CD4-positive, alpha-beta T cell treated with Interleukin-10 for 1 hour (primary cell): ENCODE results near the gene ACSBG1.

Experiments
- DNase-seq: peaks from one replicate; pipeline ENCODE4 v3.0.0-alpha.2; 2020

ACSBG1 gene

GRCh38 chr15:78216276-78217104, 17.9 kb downstream of the ACSBG1 start:
- no peak for DNase-seq

DNA sequence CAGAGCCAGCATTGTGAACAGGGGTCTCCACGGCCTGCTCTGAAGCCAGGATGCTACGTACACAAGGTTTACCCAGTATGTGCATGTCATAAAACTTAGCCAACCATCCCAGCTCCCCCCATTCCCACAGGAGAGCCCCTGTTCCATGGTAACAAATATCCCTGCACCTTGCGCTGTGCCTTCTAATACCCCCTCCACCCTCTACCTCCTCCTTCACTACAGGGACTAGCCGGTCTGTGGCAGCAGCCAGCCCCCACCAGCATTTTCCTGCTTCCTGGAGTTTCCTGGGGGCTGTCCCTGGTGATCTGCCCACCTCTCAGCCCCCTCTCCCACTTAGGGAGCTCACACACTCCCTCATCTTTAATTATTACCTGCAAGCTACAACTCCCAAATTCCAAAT, 20.4 kb downstream of the ACSBG1 start:
- DNase-seq: no peak

GRCh38 chr15:78213425-78213750, 21.0 kb downstream of the ACSBG1 start:
- no peak for DNase-seq

DNA sequence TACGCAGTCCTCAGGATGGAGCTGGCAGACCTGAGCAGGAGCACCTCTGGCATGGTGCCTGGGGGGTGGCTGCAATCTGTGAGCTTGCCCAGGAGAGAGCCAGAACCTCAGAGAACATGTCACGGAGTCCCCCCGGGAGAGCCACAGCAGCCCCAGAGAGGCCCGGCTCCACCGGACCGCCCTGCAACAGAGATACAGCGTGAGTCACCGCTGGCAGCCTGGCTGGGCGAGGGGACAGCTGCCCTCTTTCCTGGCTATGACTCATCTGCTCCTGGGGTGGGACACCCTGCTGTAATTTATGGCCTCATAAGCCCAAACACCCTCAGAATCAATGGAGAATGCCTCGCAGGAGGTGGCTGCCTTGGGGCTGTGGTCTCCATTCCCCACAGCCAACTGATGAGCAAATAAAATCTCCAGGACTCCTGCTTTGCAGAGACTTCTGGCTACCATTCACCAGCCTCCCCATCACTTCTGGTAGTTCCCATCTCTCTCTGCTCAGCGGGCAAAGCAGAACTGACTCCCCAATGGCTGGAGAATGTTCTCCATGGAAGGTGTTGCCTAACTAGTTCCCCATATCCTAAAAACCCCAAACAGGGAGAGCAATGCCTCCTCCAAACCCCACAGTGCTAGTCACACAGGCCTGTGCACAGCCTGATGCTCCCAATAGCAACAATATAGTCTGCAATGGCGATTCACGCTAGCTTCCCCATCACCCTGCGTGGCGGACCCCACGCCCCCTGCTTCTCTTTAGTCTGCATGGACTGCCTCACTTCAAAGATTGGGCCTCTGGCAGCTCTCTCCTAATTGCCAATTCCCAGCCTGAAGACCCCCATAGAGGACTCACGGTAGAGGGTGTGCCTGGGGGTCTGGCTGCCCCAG, 21.6 kb downstream of the ACSBG1 start:
- no peak for DNase-seq

DNA sequence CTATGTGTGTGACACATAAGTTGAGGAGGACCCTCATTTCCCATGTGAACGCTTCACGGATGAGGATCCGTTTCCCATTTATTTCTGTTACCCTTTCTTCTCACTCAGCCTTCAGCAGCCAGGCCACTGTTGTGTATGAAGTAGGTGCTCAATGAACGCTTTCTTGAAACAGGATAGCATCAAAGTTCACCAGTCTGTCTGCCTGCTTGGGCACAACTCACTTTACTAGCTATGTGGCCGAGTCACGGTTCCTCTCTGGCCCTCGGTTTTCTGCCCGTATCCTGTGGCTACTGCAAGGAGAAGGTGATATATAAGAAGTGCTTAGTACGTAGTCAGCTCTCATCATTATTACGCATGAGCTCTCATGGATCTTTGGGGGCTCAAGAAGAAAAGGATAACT, 22.4 kb downstream of the ACSBG1 start:
- DNase-seq: no peak

DNA sequence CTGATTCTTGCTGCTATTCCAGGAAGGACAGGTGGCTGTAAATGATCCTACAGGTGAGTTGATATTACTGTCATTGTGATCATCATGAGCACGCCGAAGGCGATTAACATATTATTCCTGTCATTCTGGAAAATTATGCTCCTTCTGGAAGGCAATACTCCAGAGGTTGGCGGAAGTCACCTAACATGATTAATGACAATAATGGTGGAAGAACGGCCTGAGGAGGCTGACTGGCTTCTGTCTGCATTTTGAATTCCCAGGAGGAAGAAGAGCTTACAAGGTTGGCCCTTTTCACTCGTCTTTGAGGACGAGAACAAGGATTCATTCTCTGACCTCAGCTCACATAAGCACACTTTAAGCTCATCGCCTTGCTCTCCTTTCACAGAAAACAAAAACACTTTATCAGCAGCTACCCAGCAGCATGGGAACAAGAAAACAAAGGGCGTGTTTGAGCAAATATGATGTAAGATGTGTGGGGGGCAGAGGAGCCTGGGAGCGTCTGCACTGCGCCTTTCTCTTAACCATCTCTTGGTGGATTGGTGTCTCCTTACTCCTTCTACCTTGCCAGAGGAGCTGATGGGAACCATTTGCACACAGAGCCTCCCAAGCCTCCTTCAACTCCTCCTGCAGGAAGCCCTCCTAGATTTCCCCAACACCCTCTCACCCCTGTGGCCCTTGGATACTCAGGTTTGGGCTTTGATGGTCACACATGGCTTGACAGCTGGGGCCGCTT, 23.0 kb downstream of the ACSBG1 start:
- DNase-seq: no peak

GRCh38 chr15:78210349-78210717, 24.0 kb downstream of the ACSBG1 start:
- DNase-seq: no peak

GRCh38 chr15:78209646-78210348, 24.6 kb downstream of the ACSBG1 start:
- DNase-seq: no peak

DNA sequence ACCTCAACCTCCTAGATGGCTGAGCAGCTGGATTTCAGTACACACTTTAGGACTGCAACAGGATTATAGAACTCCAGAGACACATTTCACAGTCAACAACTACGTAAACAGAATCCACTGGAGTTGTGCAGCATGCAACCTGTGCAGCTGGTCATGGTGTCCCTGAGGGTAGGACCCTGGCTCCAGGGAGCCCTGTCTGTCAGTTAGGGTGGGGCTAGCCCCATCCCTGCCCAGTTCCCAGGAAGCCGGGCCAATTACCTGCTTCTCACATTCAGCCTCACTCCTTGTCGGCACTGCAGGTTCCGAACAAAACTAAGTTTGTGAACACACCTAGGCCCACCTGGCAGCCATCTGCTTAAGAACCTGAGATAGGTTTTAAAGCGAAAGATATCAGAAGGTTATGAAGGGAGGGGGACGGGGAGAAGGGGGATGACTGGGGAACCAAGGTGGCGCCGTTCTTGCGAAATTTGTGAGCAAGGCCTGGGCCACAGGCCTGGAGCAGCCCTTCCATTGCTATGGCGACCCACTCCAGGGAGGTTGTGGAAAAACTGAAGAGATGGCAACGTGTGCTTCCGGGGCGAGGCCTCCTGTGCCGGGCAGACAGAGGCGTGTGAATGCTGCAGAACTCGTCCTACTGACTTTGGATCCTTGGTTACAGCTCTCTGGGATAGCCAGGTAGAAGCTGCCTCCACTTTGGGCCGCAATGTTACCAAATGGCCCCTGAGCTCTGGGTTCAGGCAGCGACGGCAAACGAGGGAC, 25.3 kb downstream of the ACSBG1 start:
- no peak for DNase-seq

GRCh38 chr15:78208341-78208844, 26.0 kb downstream of the ACSBG1 start:
- no peak for DNase-seq

DNA sequence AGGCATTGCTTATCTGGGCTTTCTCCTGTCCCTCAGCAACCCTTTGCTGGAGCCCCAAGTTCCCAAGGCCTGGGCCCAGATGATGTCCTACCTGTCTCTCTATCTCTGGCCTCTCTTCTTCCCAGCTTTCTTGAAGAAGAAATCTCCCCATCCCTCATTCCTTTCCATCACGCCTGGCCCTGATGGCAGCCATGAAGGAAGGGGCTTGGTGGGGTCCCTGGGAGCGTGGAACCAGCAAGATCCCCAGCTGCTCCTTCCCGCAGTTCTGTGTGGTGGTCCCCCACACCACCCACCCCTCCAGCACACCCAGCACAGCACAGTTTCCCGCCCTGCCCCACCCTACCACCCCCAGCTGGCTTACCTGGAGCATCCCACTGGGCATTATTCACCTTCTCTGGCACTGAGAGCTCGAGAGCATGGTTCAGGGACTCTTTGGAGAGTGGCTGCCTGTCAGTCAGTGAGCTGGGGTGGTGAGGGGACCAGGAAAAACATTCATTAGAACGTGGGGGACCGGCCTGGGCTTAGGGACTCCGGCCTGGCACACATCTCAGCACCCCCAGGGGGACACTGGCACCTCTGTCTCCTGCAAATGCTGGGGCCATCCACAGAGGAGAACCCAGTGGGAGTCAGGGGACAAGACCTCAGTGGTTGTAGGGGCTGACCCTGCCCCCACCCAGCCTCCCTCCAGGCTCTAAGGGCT, 26.6 kb downstream of the ACSBG1 start:
- no peak for DNase-seq

DNA sequence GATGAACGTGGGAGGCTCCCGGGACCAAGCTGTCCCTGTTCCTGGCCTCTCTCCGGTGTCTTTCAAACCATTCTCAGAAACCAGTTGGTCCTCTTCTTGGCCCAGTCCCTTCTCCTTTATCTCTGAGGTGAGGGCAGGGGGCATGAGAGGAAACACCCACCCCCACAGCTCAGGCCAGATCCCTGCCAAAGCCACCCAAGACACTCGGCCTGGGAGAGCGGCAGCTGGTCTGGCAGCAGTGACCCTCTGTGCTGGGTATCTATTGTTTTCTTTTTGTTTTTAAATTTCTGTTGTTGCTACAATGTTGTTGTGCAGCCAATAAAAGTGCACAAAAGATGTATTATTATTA, 27.3 kb downstream of the ACSBG1 start:
- DNase-seq: no peak

DNA sequence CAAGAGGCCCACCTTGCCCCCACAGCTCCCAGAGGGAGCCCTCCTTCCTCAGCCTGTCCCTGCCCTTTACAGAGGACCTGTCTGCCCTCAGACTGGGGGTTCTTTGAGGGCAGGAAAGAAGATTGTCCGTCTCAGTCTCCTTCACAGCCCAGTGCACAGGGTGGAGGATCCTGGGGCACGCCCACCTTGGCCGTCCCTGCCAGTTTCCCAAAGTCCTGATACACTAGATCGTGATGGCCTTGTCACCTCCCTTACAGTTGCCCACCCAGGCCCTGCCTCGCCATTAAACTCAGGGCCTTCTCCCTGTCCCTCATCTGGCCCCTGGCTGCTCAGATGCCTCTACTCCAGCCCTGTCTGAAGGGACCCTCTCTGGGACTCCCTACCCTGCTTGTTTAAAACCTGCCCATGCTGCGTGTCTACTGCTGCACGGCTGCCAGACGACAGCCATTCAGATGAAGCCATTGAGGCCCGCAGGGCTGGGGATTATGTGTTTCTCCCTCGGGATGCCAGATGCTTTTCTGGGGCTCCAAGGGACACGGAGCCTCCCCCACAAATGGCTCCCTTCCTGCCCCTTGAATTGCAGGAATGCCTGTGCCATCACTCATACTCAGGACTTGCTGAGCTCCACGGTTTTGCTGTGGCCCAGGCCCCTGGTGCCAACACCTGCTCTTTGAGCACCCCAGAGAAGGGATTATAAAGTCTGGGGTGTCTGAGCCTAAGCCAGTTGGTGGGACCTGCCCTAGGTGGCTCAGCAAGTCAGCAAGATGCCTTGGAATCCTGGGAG, 27.8 kb downstream of the ACSBG1 start:
- no peak for DNase-seq

DNA sequence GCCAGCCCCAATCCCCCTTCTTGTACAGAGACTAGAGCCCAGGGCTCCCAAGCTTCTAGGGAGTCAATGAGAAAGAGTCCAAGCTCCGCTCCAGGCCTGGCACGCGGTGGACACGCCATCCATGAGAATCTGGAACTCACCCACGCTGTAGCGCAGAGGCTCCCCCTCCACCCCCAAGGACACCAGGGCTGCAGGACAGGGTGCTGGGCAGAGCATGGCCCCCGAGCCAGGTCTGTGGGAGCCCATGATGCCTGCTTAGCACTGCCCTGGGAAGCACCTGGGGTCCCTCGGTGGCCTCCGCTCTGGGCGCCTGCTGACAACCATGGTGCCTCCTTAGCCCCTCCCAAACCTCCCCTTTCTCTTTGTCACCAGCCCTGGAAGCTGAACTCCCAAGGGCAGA, 28.5 kb downstream of the ACSBG1 start:
- no peak for DNase-seq

DNA sequence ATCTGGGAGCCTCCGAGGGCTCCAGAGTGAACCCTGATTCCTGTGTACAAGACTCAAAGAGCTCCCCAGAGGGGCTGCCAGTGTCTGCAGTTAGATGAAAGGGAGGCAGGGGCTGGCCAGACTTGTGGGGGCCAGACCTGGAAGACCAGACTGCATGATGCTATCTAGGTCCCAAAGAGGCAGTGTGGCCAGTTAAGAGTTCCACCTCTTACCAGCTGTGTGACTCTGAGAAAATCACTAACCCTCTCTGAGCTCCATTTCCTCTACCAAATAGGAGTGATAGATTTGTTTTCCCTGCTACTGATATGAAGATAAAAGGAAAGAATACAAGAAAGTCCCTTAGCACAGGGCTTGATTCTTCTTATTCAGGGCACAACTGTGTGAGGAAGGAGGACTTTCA, 29.0 kb downstream of the ACSBG1 start:
- DNase-seq: no peak

GRCh38 chr15:78204351-78205309, 29.7 kb downstream of the ACSBG1 start:
- no peak for DNase-seq

DNA sequence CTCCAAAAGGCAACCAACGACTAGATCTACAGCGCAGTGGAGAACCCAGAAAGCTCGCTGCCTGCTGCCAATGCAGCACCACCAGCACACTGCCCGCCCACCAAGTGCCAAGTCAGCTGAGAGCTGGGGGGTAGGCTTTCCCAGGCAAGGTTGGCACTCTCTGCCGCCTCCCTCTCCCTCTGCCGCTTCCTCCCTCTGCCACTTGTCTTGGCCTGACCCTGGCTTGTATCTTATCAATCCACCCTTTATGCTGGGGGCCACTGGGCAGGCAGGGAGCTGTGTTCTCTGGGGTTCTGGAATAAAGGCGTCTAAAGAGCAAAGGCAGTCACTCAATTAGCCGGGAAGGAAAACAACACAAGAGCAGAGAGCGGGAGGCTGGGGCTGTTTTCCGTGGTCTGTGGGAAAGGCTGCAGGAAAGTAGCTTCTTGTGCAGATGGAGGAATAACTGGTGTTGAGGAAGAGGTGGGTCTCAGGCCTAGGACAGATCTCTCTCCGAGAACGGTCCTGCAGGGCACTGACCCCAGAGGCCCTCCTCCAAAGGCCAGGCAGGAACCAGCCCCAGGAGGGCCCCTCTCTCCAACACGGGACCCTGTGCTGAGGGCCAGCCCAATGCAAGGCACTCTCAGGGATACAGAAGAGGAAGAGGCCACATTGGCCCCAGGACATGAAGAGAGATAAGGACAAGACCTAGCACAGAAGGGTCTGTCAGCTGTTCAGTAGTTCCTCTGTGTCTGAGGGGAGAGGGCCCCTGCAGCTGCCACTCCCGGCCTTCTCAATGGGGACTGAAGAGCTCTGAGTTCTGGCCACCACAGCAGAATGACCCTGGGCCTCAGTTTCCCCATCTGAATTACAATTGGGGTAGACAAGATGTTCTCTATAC, 30.8 kb downstream of the ACSBG1 start:
- no peak for DNase-seq
